Liver (tissue), 9 donors: Measurements from ENCODE around the gene PMIS2. TPM values are rescaled to one million over a fixed set of nuclear protein-coding genes. Genes with fewer than 3 reads are reported as not detected.

Source experiments
- DNase-seq: peaks from one replicate; pipeline ENCODE4 v3.0.0-alpha.2; 2017; ENCODE audit warnings: low spot score
- H3K27ac ChIP-seq, 2 donors: one replicate each; pipeline ENCODE4 v1.7.0; 2013; ENCODE audit warnings: inconsistent platforms in 2 of 2, low read length in 2 of 2, control low read depth in 1 of 2, low read depth in 1 of 2, mild to moderate bottlenecking in 1 of 2
- H3K27me3 ChIP-seq, 4 donors: one replicate each; pipeline versions ENCODE4 v1.6.1 to v1.7.0; 2013; ENCODE audit warnings: low read length in 3 of 4, inconsistent platforms in 1 of 4, mild to moderate bottlenecking in 1 of 4, moderate library complexity in 1 of 4; ENCODE audit not compliant: control insufficient read depth in 4 of 4, insufficient read depth in 4 of 4
- H3K36me3 ChIP-seq, 4 donors: one replicate each; pipeline versions ENCODE4 v1.6.1 to v1.7.0; 2013; ENCODE audit warnings: low read length in 3 of 4, mild to moderate bottlenecking in 3 of 4, low read depth in 1 of 4, moderate library complexity in 1 of 4; ENCODE audit not compliant: control insufficient read depth in 4 of 4, insufficient read depth in 3 of 4
- H3K4me1 ChIP-seq, 4 donors: one replicate each; pipeline versions ENCODE4 v1.6.1 to v1.7.0; 2013; ENCODE audit warnings: low read length in 3 of 4, mild to moderate bottlenecking in 3 of 4, moderate library complexity in 1 of 4; ENCODE audit not compliant: control insufficient read depth in 4 of 4, insufficient read depth in 4 of 4
- H3K4me3 ChIP-seq, 3 donors: one replicate each; pipeline versions ENCODE4 v1.6.1 to v1.7.0; 2013; ENCODE audit warnings: low read length in 3 of 3, control low read depth in 1 of 3, low read depth in 1 of 3, mild to moderate bottlenecking in 1 of 3
- H3K9ac ChIP-seq, 2 donors: one replicate each; pipeline ENCODE4 v1.7.0; 2013; ENCODE audit warnings: low read length in 2 of 2, mild to moderate bottlenecking in 2 of 2, moderate library complexity in 2 of 2, control low read depth in 1 of 2, low read depth in 1 of 2
- H3K9me3 ChIP-seq, 4 donors: one replicate each; pipeline versions ENCODE4 v1.6.1 to v1.7.0; 2013; ENCODE audit warnings: low read length in 3 of 4; ENCODE audit not compliant: control insufficient read depth in 4 of 4
- EGR1 ChIP-seq, 2 donors: IDR thresholded peaks; 2 replicates each; pipeline ENCODE4 v1.6.1; 2016 to 2018; ENCODE audit warnings: antibody characterized with exemption in 2 of 2, low read depth in 2 of 2
- FOXA1 ChIP-seq: IDR thresholded peaks from 2 replicates; pipeline ENCODE4 v1.6.1; 2016; ENCODE audit warnings: antibody characterized with exemption
- FOXA2 ChIP-seq: IDR thresholded peaks from 2 replicates; pipeline ENCODE4 v1.6.1; 2016; ENCODE audit warnings: antibody characterized with exemption
- GABPA ChIP-seq, 2 donors: IDR thresholded peaks in 1 of 2; conservative IDR thresholded peaks in 1 of 2; 2 replicates each; pipeline ENCODE4 v1.6.1; 2016; ENCODE audit warnings: antibody characterized with exemption in 2 of 2, mild to moderate bottlenecking in 1 of 2, moderate library complexity in 1 of 2
- HNF4G ChIP-seq: IDR thresholded peaks from 2 replicates; pipeline ENCODE4 v1.6.1; 2016; ENCODE audit warnings: antibody characterized with exemption
- JUND ChIP-seq, 2 donors: IDR thresholded peaks; 2 replicates each; pipeline ENCODE4 v1.6.1; 2016; ENCODE audit warnings: antibody characterized with exemption in 2 of 2
- NR2F2 ChIP-seq: IDR thresholded peaks from 2 replicates; pipeline ENCODE4 v1.6.1; 2016; ENCODE audit warnings: antibody characterized with exemption
- RXRA ChIP-seq, 2 donors: IDR thresholded peaks; 2 replicates each; pipeline ENCODE4 v1.6.1; 2017 to 2018; ENCODE audit warnings: antibody characterized with exemption in 2 of 2, mild to moderate bottlenecking in 1 of 2
- SP1 ChIP-seq: IDR thresholded peaks from 2 replicates; pipeline ENCODE4 v1.6.1; 2018; ENCODE audit warnings: antibody characterized with exemption, mild to moderate bottlenecking
- YY1 ChIP-seq: IDR thresholded peaks from 2 replicates; pipeline ENCODE4 v1.6.1; 2016; ENCODE audit warnings: antibody characterized with exemption, mild to moderate bottlenecking
- WGBS: extraction: QIAGEN DNeasy Blood & Tissue Kit; methylation state at CpG from one replicate; pipeline ENCODE4 v1.1.7; 2013; 5-methylcytosine and 5-hydroxymethylcytosine counted together
- polyA plus RNA-seq, 2 donors: library from polyadenylated mRNA; stranded (reverse) in 1 of 2; unstranded in 1 of 2; fragments of 200-250 nt in 1 of 2; fragments of >200 nt in 1 of 2; fragmentation: Nextera tagmentation in 1 of 2; extraction: Ambion mirVana in 1 of 2; gene quantifications; one replicate each; pipeline versions ENCODE4 v1.2.1 to v1.2.3, GENCODE V29; 2013 to 2015
- total RNA-seq, 2 donors: library from RNA; depleted of rRNA; stranded (reverse); fragments of >200 nt; gene quantifications; one replicate each; pipeline ENCODE4 v1.2.3, GENCODE V29; 2014
- TF ChIP-seq, protein P1 (sequence below): fragments of 150-350 bp; IDR thresholded peaks from 2 replicates; pipeline ENCODE4 v1.5.1; 2017; ENCODE audit warnings: improper control_type of control experiment, low read depth, low read length; ENCODE audit not compliant: missing input control
- TF ChIP-seq, protein P2 (sequence below): IDR thresholded peaks from 2 replicates; pipeline ENCODE4 v1.6.1; 2016; ENCODE audit warnings: antibody characterized with exemption
- TF ChIP-seq, protein P3 (sequence below): IDR thresholded peaks from 2 replicates; pipeline ENCODE4 v1.6.1; 2016; ENCODE audit warnings: antibody characterized with exemption
- TF ChIP-seq, protein P4 (sequence below): IDR thresholded peaks from 2 replicates; pipeline ENCODE4 v1.6.1; 2016; ENCODE audit warnings: antibody characterized with exemption
- TF ChIP-seq, protein P5 (sequence below): IDR thresholded peaks from 2 replicates; pipeline ENCODE4 v1.6.1; 2016; ENCODE audit warnings: antibody characterized with exemption, mild to moderate bottlenecking
- donor health status: healthy.
- donor health status: healthy.
- donor health status: healthy.
- donor health status: healthy.
- donor health status: healthy.

Gene PMIS2
- total and polyA plus RNA-seq, 4 donors, result not detected

DNA sequence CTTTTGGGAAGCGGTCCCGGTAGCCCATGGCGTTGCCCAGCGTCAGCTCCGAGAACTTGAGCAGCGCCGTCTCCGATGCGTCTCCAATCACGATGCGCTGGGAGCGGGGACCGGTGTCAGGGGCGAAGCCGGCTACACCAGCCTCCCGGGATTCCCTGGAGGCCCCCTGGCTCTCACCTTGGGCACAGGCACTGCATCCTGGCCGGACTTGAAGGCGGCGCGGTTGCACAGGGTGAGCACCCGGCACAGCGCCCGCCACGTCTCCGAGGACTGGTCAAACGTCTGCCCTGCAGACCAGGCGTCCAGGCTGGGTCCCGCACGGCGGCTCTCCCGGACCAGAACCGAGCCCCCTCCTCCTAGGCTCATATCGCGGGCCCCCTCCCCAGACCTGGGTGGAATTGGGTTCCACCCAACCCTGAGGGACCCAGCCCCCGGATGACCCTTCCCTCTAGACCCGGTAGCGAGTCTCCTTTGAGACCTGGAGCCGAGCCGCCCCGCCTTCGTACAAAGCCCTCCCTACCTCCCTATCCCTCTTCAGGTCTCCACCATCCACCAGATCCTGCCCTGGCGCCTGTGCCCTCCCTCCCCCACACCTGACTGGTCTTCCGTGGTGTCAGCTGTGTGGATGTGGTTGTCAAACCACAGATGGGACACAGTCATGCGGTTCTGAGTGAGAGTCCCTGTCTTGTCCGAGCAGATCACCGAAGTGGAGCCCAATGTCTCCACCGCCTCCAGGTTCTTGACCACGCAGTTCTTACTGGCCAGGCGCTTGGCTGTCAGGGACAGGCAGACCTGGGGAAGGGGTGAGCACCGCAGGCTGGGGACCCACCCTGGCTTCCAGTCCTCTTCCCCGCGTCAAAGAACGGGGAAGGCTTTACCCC lies 27.3 kb upstream of the PMIS2 start:
- DNase-seq, result no peak

More for the DNA sequence above, 27.3 kb upstream of the PMIS2 start:
- H3K4me3 ChIP-seq, result peak overlapping the region in 1 of 3 donors; percentile 19
- no peak overlapping the region for H3K27ac ChIP-seq
- H3K27me3 ChIP-seq, result peaks cover 0 to 4% (median 3%) of the 10 kb centered on the region in 4 donors
- H3K9ac ChIP-seq, result no peak overlapping the region
- no peaks in the 10 kb centered on the region for H3K9me3 ChIP-seq
- TF ChIP-seq, protein P1, sequence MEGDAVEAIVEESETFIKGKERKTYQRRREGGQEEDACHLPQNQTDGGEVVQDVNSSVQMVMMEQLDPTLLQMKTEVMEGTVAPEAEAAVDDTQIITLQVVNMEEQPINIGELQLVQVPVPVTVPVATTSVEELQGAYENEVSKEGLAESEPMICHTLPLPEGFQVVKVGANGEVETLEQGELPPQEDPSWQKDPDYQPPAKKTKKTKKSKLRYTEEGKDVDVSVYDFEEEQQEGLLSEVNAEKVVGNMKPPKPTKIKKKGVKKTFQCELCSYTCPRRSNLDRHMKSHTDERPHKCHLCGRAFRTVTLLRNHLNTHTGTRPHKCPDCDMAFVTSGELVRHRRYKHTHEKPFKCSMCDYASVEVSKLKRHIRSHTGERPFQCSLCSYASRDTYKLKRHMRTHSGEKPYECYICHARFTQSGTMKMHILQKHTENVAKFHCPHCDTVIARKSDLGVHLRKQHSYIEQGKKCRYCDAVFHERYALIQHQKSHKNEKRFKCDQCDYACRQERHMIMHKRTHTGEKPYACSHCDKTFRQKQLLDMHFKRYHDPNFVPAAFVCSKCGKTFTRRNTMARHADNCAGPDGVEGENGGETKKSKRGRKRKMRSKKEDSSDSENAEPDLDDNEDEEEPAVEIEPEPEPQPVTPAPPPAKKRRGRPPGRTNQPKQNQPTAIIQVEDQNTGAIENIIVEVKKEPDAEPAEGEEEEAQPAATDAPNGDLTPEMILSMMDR, result no peak
- TF ChIP-seq, protein P2, sequence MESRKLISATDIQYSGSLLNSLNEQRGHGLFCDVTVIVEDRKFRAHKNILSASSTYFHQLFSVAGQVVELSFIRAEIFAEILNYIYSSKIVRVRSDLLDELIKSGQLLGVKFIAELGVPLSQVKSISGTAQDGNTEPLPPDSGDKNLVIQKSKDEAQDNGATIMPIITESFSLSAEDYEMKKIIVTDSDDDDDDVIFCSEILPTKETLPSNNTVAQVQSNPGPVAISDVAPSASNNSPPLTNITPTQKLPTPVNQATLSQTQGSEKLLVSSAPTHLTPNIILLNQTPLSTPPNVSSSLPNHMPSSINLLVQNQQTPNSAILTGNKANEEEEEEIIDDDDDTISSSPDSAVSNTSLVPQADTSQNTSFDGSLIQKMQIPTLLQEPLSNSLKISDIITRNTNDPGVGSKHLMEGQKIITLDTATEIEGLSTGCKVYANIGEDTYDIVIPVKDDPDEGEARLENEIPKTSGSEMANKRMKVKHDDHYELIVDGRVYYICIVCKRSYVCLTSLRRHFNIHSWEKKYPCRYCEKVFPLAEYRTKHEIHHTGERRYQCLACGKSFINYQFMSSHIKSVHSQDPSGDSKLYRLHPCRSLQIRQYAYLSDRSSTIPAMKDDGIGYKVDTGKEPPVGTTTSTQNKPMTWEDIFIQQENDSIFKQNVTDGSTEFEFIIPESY, result no peak
- TF ChIP-seq GABPA (IDR thresholded peaks at IDR 0.05 in 1 of 2, conservative IDR thresholded peaks at IDR 0.05 in 1 of 2), result no peak
- no peak for TF ChIP-seq JUND (IDR thresholded peaks at IDR 0.05)
- TF ChIP-seq, protein P3, sequence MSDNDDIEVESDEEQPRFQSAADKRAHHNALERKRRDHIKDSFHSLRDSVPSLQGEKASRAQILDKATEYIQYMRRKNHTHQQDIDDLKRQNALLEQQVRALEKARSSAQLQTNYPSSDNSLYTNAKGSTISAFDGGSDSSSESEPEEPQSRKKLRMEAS, result no peak
- no peak for TF ChIP-seq FOXA2
- no peak for TF ChIP-seq HNF4G
- no peak for TF ChIP-seq NR2F2
- no peak for TF ChIP-seq FOXA1
- no peak for TF ChIP-seq RXRA (IDR thresholded peaks at IDR 0.05)
- TF ChIP-seq, protein P4, sequence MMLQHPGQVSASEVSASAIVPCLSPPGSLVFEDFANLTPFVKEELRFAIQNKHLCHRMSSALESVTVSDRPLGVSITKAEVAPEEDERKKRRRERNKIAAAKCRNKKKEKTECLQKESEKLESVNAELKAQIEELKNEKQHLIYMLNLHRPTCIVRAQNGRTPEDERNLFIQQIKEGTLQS, result no peak
- TF ChIP-seq YY1, result no peak
- TF ChIP-seq, protein P5, sequence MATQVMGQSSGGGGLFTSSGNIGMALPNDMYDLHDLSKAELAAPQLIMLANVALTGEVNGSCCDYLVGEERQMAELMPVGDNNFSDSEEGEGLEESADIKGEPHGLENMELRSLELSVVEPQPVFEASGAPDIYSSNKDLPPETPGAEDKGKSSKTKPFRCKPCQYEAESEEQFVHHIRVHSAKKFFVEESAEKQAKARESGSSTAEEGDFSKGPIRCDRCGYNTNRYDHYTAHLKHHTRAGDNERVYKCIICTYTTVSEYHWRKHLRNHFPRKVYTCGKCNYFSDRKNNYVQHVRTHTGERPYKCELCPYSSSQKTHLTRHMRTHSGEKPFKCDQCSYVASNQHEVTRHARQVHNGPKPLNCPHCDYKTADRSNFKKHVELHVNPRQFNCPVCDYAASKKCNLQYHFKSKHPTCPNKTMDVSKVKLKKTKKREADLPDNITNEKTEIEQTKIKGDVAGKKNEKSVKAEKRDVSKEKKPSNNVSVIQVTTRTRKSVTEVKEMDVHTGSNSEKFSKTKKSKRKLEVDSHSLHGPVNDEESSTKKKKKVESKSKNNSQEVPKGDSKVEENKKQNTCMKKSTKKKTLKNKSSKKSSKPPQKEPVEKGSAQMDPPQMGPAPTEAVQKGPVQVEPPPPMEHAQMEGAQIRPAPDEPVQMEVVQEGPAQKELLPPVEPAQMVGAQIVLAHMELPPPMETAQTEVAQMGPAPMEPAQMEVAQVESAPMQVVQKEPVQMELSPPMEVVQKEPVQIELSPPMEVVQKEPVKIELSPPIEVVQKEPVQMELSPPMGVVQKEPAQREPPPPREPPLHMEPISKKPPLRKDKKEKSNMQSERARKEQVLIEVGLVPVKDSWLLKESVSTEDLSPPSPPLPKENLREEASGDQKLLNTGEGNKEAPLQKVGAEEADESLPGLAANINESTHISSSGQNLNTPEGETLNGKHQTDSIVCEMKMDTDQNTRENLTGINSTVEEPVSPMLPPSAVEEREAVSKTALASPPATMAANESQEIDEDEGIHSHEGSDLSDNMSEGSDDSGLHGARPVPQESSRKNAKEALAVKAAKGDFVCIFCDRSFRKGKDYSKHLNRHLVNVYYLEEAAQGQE, result no peak
- TF ChIP-seq SP1, result no peak
- TF ChIP-seq EGR1 (IDR thresholded peaks at IDR 0.05; ENCODE audit: low read depth in 2 of 2), result no peak
- H3K36me3 ChIP-seq, result no peaks in the 10 kb centered on the region
- 38% methylated on average over 53 of the region's 53 CpGs for WGBS
- peaks cover 0 to 7% (median 4%) of the 10 kb centered on the region in 4 donors for H3K4me1 ChIP-seq
